GM21717 (cell line): Measurements from ENCODE around the gene U2AF1L4.

ENCODE experiments used
- ATAC-seq: cut with Tn5 transposase; IDR thresholded peaks from one replicate; pipeline ENCODE4 v1.9.1; 2021; ENCODE audit warnings: mild to moderate bottlenecking, moderate library complexity; ENCODE audit not compliant: unreplicated experiment

Gene U2AF1L4

DNA sequence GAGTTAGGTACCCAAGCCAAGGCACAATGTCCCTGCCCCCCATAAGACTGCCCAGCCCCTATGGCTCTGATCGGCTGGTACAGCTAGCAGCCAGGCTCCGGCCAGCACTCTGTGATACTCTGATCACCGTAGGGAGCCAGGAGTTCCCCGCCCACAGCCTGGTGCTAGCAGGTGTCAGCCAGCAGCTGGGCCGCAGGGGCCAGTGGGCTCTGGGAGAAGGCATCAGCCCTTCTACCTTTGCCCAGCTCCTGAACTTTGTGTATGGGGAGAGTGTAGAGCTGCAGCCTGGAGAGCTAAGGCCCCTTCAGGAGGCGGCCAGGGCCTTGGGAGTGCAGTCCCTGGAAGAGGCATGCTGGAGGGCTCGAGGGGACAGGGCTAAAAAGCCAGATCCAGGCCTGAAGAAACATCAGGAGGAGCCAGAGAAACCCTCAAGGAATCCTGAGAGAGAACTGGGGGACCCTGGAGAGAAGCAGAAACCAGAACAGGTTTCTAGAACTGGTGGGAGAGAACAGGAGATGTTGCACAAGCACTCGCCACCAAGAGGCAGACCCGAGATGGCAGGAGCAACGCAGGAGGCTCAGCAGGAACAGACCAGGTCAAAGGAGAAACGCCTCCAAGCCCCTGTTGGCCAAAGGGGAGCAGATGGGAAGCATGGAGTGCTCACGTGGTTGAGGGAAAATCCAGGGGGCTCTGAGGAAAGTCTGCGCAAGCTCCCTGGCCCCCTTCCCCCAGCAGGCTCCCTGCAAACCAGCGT is 30.4 kb downstream of the U2AF1L4 start:
- no peak for ATAC-seq

DNA sequence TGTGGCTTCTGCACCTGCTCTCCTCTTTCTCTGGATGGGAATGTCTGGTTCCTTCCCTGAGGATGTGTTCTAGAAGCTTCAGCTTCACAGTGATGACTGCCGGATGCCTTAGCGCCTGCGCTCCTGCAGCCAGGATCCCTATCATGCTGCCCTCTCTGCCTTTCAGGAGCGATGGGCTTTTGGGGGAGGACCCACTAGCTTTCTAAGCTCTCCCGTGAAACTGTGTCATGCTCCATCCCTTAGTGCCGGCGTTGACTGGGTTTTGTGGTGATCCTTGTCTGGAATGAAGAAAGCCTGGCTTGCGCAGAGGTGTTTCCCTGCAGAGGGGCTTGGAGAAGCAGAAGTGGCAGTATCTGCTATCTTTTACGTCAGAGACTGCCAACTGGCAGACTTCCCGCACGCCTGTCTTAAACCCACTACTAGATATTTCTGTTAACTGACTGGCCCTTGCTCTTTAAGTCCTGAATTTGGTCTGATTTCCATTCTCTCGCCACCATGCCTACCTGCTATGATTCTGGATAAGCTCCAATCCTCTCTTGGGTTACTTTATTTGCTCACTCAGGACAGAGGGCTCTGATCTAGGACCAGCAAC is 31.2 kb downstream of the U2AF1L4 start:
- no peak for ATAC-seq

DNA sequence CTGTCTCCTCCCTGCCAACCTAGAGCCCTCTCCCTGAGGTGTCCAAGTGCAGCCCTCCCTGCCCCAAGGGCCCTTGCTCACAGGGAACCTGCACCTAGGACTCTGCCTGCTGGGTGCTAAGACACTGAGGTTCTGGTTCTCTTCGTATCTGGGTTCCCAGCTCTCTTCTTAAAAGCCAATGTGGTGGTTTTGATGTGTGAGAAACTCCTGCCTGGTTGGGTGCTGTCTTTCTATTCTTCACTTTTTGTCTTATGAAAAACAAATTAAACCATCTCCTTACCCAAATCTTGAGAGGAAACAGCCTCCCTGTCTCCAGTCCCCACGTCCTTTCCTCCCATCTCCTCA is 31.7 kb downstream of the U2AF1L4 start:
- no peak for ATAC-seq

DNA sequence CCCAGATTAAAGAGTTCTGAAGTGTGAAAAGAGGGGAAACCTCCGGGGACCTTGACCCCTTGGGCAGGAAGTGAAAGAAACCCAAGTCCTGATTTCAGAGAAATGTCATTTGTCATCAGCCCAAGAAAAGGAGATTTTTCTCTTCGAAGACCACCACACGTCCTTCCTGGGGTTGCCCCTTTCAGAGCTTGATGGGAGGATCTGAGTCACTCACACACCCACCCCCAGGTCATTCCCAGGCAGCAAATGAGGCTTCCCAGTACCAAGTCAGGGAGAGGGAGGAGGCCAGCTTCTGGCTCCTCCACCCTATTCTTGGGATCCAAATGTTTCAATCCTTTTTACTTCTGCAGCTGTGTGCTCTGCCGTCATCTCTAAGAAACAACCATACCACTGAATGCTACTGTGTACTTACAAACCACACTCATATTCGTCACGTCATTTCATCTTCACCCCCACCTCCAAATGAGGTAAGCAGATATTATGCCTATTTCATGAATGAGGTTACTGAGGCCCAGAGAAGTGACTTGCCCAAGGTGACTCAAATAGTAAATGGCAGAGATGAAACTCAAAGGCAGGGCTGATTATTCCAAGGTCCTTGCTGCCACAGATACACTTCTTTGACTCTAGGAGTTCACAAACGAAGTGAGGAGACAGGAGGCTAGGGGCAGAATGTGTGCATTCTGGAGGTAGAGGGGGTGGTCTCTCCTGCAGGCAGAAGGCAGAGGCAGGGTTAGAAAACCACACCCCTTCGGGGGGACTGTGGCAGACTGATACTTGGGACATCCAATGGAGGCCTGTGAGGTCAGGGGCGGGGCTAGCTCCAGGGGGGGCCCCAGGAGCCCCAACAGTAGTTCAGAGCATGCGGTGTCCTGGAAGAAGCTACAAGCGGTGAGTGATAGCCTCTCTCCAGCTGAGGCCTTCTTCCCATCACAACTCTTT is 32.4 kb downstream of the U2AF1L4 start:
- no peak for ATAC-seq

DNA sequence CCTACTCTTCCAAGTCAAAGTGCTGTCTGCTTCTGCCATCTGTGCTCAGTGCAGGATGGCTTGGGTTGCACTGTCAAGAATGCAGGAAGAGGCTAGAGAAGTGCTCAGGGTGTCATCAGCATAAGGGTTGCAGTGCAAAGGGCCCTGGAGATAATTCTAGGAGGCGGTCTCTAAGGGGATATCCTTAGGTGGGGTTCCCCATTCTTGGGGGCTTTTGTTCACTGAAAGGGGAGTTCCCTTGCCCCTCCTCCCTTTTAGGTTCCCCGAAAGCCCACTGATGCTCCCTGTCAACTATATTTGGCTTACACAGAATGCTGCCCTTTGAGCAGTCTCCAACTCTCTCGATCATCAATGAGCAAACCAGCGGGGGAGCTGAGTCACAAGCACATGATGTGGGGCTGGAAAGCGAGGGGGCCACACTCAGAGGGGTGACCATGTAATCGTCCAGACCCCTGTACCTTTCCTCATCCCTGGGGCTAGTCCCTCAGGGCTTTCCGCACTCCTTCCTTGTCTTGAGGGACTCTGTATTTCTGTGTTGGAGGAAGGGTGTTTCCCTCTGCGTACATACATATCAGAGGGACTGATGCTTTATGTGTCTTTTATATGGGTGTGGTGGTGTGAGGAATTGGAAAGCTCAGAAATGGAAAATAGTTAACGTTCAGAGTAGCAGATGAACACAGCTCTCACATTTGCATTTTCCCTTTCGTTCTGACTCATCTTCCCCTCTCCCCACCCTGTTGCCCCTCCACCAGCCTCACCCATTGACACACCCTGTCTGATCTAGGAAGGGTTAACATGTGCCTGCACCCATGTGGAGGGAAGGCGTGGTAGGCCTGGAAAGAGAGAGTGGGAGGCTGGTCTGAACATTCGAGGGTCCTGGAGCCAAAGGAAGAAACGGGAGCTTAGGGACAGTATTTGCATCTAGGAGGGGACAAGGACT is 34.2 kb downstream of the U2AF1L4 start:
- ATAC-seq = peak; percentile 28

DNA sequence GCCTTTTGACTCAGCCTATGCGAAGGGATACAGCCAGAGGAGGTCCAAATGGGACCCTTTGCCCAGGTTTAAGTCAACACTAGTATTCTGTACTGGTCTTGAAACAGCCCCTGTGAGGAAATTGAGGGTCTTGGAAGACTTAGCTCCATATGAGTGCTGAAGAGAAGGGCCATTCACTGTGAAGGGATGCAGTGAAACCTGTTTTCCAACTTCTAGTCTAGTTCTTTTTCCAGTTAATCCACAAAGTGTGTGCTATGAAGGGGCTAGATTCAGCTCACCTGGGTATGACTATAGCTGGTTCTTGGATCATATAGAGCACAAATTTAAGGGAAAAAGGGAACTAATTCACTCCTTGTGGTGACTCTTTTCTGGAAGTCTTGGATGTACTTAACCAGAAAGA is 36.8 kb downstream of the U2AF1L4 start:
- ATAC-seq = no peak

DNA sequence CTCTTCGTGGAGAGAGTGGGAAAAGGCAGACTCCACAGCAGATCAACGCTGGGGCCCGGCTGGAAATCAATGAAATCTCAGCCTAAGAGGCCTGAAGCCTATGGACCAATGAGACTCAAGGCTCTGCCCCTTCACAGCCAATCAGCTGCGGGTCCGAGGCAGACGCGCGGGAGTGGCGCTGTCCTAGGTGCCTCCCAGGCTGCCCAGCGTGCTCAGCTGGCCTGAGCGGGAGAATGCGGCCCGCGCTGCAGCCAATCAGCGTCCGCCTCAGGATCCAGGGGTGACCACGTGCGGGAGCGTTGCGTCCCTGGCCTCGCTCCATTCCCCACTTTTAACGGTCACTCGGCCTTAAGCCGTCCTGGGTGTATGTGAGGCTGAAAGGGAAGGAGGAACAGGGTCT is 41.0 kb downstream of the U2AF1L4 start, which contains the start of gene ZBTB32:
TSS of gene ZBTB32 (plus strand) at position 341 of the 400 bp plus-strand sequence. CDS start 10,069 bp downstream, outside the sequence.
- ATAC-seq = no peak

DNA sequence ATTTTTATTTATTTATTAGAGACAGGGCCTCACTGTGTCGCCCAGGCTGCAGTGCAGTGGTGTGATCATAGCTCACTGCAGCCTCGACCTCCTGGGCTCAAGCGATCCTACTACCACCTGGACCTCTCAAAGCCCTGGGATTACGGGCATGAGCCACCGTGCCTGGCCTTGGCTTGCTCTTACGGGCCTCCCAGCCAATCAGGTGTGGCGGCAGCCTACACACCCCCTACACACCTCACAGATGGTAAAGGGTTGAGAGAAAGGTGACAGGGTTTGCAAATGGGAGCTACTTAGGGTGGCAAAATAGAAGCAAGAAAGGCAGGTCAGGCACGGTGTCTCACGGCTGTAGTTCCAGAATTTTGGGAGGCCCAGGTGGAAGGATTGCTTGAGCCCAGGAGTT is 41.9 kb downstream of the U2AF1L4 start:
- ATAC-seq = no peak

DNA sequence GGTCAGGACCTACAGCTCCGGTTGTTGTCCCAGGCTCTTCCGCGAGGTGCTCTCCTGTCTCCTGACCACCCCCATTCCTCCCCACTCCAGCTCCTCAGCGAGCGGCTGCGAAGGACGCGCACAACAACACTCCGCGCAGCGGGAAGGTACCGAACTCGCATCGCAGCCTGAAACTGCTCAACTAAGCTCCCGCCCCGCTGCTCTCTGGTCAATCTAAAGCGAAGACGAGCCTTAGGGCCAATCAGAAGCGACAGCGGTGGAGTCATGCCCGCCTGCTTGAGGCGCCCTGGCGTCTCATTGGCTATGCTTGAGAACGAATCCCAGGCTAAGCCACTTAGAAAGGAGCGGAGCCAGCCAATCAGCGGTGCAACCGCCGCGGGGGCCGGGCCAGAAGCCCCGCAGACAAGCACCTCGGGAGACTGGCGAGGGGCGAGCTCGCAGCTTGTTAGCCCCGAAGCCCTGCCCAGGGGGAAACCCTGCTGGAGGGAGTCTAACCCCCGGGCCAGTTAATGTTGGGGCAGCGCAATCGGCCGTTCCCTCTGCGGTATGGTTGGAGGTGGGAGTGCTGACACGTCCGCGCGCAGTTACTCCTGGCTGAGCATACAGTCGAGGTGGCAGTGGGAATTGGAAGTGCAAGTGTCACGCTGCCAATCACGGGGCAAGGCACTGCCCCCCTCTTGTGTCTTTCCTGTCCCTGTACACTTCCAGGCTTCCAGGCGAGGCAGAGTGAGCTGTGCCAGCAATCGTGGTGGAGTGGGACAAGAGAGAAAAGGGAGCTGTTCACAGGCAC is 42.8 kb downstream of the U2AF1L4 start:
- ATAC-seq = peak; percentile 84

DNA sequence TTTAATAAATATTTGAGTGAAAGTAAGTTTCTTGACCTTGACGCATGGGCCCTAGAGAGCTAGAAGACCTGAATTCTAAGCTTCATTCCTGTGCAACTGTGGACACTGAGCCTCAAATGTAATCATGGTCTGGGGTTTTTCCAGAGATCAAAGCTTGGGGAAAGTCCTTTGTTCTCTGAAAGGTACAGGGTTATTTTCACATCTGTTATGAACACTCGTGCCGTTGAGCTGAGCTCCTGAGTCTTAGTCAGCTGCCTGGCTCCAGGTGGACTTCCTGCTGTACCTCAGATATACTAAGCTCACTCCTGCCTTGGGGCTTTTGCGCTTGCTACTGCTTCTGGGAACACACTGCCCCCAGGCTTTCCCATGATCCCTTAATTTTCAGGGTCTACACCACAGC is 48.4 kb downstream of the U2AF1L4 start:
- ATAC-seq = no peak

DNA sequence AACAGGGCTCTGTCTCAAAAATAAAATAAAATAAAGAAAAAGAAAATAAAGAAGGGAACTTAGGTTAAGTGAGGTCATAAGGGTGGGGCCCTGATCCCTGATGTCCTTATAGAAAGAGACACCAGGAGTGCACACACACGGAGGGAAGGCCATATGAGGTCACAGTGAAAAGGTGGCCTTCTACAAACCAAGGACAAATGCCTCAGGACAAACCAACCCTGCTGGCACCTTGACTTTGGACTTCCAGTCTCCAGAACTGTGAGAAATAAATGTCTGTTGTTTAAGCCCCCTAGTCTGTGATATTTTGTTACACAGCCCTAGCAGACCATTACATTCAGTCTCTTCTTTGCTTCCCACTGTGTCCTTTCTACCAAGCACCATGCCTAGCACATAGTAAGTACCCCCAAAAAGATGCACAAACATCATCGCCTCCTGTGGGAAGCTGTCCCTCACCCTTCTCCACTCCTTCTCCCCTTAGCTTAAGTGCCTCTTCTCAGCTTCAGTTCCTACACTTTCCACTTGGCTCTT is 49.3 kb downstream of the U2AF1L4 start:
- no peak for ATAC-seq

DNA sequence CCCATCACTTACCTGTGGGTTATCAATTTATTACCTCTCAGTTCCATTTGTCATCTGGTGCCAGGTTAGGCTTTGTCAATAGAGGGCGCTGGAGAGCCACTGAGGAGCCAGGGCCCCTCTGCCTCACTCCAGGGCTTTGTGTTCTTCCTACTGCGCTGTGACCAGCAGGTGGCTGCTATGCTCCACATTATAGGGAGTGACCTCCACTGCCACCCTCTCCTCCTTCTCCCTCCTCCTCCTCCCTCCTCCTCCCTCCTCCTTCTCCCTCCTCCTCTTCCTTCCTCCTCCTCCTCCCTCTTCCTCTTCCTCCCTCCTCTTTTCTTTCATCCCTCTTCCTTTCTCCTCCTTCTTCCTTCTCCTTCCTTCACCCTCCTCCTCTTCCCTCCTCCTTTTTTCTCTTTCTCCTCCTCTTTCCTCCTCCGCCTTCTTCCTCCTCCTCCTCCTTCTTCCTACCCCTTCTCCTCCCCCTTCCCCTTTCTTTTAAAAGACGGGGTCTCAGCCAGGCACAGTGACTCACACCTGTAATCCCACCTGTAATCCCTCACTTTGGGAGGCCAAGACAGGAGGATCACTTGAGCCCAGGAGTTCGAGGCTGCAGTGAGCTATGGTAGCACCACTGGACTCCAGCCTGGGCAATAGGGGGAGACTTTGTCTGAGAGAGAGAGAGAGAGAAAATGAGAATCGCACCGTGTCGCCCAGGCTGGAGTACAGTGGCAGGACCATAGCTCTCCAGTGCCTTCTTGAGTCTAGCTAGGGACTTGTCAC is 51.2 kb downstream of the U2AF1L4 start:
- ATAC-seq = peak; percentile 61

DNA sequence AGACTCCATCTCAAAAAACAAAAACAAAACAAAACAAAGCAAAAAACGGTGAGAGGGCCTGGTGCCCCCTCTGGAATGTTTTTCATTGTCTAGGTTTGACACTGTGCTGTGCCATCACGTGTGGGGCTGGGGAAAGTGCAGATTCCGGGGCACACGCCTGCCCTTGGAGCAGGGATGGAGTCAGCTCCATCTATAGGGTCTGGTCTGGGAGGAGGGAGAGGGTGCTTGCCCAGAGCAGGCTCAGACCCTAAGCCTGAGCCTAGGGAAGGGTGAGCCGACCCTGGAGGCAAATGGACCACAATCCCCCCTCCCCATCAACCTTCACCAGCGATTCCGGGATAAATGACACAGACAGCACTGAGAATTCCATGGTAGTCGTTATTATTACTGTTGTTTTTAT is 51.8 kb downstream of the U2AF1L4 start:
- ATAC-seq = no peak
